Ascending aorta (tissue), 2 donors: Measurements from ENCODE around the gene CD300C. TPM values are rescaled to one million over a fixed set of nuclear protein-coding genes. Genes with fewer than 3 reads are reported as not detected.
A peak's percentile ranks its signal among the peaks of the same experiment; 100 is the strongest.
"Not testable (repeated sequence)": the region's sequence is repeated elsewhere in the genome, so short reads cannot be mapped to it uniquely, and the experiment has no call there.

Experiments used
- DNase-seq, 2 donors: peaks; one replicate each; pipeline ENCODE4 v3.0.0-alpha.2; 2019; ENCODE audit warnings: low spot score in 2 of 2
- H3K27ac ChIP-seq, 2 donors: fragments of 200-600 bp; sonication (generic); one replicate each; pipeline ENCODE4 v1.5.1; 2016 to 2017; ENCODE audit warnings: mild to moderate bottlenecking in 1 of 2
- H3K27me3 ChIP-seq: fragments of 200-600 bp; sonication (generic); one replicate; pipeline ENCODE4 v1.5.1; 2017
- H3K36me3 ChIP-seq, 2 donors: fragments of 200-600 bp; sonication (generic); one replicate each; pipeline ENCODE4 v1.5.1; 2016
- H3K4me1 ChIP-seq, 2 donors: fragments of 200-600 bp; sonication (generic); one replicate each; pipeline ENCODE4 v1.5.1; 2016 to 2017; ENCODE audit warnings: mild to moderate bottlenecking in 1 of 2
- H3K4me3 ChIP-seq, 2 donors: fragments of 200-600 bp; sonication (generic); one replicate each; pipeline ENCODE4 v1.5.1; 2016 to 2017; ENCODE audit warnings: mild to moderate bottlenecking in 1 of 2
- H3K9me3 ChIP-seq, 2 donors: fragments of 200-600 bp; sonication (generic); one replicate each; pipeline ENCODE4 v1.5.1; 2016
- intact Hi-C: fragments of 100-400 bp; cut with DNase I; formaldehyde crosslinking; loops from one replicate; pipeline ENCODE4 v1.15.1; 2023
- total RNA-seq: library from RNA; depleted of rRNA; stranded (reverse); fragments of >200 nt; gene quantifications from one replicate; pipeline ENCODE4 v1.1.0, GENCODE V29; 2016
- TF ChIP-seq, protein P1 (sequence below), 3 experiments: fragments of 200-600 bp in 2 of 3; fragments of 450-650 bp in 1 of 3; sonication (generic) in 2 of 3; IDR thresholded peaks; one replicate each; pipeline ENCODE4 v1.5.1; 2016 to 2019; ENCODE audit warnings: antibody characterized with exemption in 3 of 3, mild to moderate bottlenecking in 1 of 3, moderate library complexity in 1 of 3

The CD300C gene
- total RNA-seq, 1 donor from 2014 or later = not detected

DNA sequence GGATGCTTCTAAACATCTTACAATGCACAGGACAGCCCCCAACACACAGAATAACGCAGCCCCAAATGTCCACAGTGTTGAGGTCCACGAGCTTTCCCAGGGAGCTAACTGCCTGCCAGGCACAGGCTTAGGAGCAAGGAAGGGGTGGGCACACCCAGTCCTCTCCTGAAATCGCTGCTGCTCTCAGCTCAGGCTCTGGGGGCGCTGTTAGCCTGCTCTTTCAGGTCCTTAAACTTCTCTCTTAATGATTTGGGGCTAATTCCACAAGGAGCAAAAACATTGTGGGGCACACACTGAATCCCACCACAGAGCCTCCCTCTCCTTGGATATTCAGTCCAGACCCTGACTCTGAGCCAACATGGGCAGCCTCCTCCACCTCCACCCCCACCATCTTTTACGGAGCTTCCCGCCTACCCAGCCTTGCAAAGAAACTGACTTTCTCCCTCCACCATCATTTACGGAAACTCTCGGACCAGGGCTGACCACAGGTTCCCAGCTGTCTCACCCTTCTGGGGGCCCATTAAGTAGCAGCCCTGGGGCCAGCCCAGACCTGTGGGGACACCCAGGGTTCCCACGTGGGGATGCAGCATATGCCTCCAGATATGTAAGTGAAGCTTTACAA lies 20.3 kb upstream of the CD300C start:
- Histone ChIP-seq H3K9me3 (no peaks in the 10 kb centered on the region), H3K4me3 (no peak overlapping the region), H3K27ac (no peak overlapping the region), H3K27me3 (no peaks in the 10 kb centered on the region), H3K36me3 (no peaks in the 10 kb centered on the region), H3K4me1 (no peaks in the 10 kb centered on the region)
- TF ChIP-seq, protein P1, sequence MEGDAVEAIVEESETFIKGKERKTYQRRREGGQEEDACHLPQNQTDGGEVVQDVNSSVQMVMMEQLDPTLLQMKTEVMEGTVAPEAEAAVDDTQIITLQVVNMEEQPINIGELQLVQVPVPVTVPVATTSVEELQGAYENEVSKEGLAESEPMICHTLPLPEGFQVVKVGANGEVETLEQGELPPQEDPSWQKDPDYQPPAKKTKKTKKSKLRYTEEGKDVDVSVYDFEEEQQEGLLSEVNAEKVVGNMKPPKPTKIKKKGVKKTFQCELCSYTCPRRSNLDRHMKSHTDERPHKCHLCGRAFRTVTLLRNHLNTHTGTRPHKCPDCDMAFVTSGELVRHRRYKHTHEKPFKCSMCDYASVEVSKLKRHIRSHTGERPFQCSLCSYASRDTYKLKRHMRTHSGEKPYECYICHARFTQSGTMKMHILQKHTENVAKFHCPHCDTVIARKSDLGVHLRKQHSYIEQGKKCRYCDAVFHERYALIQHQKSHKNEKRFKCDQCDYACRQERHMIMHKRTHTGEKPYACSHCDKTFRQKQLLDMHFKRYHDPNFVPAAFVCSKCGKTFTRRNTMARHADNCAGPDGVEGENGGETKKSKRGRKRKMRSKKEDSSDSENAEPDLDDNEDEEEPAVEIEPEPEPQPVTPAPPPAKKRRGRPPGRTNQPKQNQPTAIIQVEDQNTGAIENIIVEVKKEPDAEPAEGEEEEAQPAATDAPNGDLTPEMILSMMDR (IDR thresholded peaks at IDR 0.05) = peak in 2 of 3 experiments; percentile 10 to 40
- no peak for DNase-seq
- intact Hi-C loops = no loop called here

DNA sequence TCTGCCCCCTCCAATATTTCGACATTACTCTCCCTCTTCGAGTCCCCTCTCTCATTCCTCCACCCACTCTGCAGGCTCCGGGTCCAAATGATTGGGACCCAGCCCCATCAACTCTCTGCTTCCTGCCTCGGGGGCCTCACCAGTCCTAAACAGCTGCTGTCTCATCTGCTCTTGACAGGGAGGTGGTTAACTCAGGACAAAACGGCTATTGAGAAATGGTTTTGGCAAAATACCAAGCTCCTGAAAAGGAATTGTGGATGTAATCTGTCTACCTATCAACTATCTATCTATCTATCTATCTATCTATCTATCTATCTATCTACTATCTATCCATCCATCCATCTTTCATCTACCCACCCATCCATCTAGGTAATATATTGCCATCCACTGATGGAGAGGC lies 19.2 kb upstream of the CD300C start:
- no peaks in the 10 kb centered on the region for H3K9me3 ChIP-seq

DNA sequence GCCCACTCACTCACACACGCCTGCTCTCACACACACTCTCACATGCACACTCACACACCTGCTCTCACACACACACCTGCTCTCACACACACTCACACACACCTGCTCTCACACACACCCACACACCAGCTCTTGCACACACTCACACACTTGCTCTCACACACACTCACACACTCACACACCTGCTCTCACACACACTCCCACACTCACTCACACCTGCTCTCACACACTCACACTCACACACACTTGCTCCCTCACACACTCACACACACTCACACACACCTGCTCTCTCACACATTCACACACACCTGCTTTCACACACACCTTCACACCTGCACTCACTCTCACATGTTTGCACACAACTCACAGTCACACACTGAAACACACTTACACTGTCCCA lies 17.4 kb upstream of the CD300C start:
- no peaks in the 10 kb centered on the region for H3K9me3 ChIP-seq
- DNase-seq = no peak
- intact Hi-C loops = no loop called here
- H3K4me3 ChIP-seq = no peak overlapping the region
- H3K4me1 ChIP-seq = no peaks in the 10 kb centered on the region
- H3K27me3 ChIP-seq = no peaks in the 10 kb centered on the region
- no peak overlapping the region for H3K27ac ChIP-seq
- TF ChIP-seq, protein P1 (IDR thresholded peaks at IDR 0.05) = no peak
- no peaks in the 10 kb centered on the region for H3K36me3 ChIP-seq

More for the DNA sequence above, 19.2 kb upstream of the CD300C start:
- Histone ChIP-seq H3K27ac (no peak overlapping the region), H3K4me1 (no peaks in the 10 kb centered on the region), H3K27me3 (no peaks in the 10 kb centered on the region), H3K36me3 (no peaks in the 10 kb centered on the region), H3K4me3 (no peak overlapping the region)
- DNase-seq = no peak
- intact Hi-C loops = no loop called here
- TF ChIP-seq, protein P1 (IDR thresholded peaks at IDR 0.05) = no peak

GRCh38 chr17:74561586-74561985 lies 15.7 kb upstream of the CD300C start:
- TF ChIP-seq, protein P1 (IDR thresholded peaks at IDR 0.05) = no peak
- H3K4me3 ChIP-seq = no peak overlapping the region
- intact Hi-C loops = no loop called here
- no peak overlapping the region for H3K27ac ChIP-seq
- no peak for DNase-seq
- H3K36me3 ChIP-seq = no peaks in the 10 kb centered on the region
- no peaks in the 10 kb centered on the region for H3K4me1 ChIP-seq
- no peaks in the 10 kb centered on the region for H3K9me3 ChIP-seq
- H3K27me3 ChIP-seq = no peaks in the 10 kb centered on the region

DNA sequence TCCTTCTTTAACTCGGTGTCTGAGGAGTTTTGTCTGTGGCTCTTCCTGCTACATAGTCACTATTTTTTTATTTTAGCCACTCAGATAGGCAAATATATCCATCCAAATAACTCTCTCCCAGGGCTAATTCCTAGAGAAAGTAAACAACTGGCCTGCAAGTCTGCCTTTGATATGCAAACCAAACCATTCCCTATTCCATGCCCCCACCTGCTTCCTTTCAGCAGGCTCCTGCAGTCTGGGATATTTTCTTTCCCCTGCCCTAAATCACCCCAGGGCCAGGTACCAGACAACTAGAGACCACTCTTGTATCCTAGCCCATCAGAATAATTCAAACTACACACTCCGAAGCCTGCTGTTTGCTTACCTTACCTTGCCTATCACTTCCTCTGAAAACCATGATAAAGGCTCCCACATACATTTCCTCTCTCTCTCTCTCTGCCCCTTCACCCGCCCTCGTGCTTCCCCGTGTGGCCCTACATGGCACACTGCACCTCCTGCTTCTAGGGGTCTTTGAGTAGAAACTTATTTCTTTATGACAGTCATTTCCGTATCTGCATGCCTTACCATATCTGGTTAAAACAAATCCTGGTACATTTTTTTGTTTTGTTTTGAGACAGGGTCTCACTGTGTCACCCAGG lies 13.1 kb upstream of the CD300C start:
- DNase-seq = no peak
- no peaks in the 10 kb centered on the region for H3K9me3 ChIP-seq
- H3K27me3 ChIP-seq = no peaks in the 10 kb centered on the region
- H3K4me3 ChIP-seq = no peak overlapping the region
- H3K36me3 ChIP-seq = no peaks in the 10 kb centered on the region
- intact Hi-C loops = no loop called here
- H3K4me1 ChIP-seq = no peaks in the 10 kb centered on the region
- TF ChIP-seq, protein P1 (IDR thresholded peaks at IDR 0.05) = no peak
- H3K27ac ChIP-seq = no peak overlapping the region

- H3K9me3 ChIP-seq, DNase-seq, H3K27me3 ChIP-seq, H3K27ac ChIP-seq, H3K4me3 ChIP-seq, H3K4me1 ChIP-seq, intact Hi-C loops, H3K36me3 ChIP-seq: not testable (repeated sequence)
Observed at GRCh38 chr17:74558402-74558801, 12.5 kb upstream of the CD300C start.
